Measurements from ENCODE around the gene SEMA3A.

The SEMA3A gene

DNA sequence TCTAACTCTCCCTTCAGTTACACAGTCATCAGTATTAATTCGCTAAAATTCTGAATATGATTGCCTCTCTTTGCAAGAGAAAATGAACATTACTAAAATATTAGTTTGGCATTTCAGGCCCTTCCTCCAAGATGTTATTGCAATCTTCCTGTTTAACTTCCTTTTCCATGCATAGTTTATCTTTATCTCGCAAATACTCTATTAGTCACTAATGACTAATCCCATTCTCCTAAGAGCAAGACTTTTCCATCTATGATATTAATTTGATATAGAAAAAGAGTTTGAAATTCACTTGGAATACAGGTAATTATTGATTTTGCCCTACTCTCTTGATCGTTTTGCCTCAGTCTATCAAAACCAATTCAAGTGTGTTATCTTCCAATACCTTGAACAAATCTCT lies 41.8 kb upstream of the SEMA3A start:
- Histone ChIP-seq H3K27me3 (ENCODE audit: insufficient read depth, poor library complexity, severe bottlenecking) (no peaks in the 10 kb centered on the region), H3K4me3 (replicated peaks; ENCODE audit: insufficient read depth, low read length) (no peak overlapping the region), H3K27ac (replicated peaks) (no peak overlapping the region)
- DNase-seq (ENCODE audit: low read depth in 1 of 2, low spot score in 1 of 2): no peak
- TF ChIP-seq SPI1 (IDR thresholded peaks at IDR 0.05; ENCODE audit: borderline replicate concordance, low read depth) (no peak), POLR2AphosphoS5 (IDR thresholded peaks at IDR 0.05; ENCODE audit: low read depth) (no peak), GABPA (IDR thresholded peaks at IDR 0.05; ENCODE audit: low read depth) (no peak)
- TF ChIP-seq, protein P1, sequence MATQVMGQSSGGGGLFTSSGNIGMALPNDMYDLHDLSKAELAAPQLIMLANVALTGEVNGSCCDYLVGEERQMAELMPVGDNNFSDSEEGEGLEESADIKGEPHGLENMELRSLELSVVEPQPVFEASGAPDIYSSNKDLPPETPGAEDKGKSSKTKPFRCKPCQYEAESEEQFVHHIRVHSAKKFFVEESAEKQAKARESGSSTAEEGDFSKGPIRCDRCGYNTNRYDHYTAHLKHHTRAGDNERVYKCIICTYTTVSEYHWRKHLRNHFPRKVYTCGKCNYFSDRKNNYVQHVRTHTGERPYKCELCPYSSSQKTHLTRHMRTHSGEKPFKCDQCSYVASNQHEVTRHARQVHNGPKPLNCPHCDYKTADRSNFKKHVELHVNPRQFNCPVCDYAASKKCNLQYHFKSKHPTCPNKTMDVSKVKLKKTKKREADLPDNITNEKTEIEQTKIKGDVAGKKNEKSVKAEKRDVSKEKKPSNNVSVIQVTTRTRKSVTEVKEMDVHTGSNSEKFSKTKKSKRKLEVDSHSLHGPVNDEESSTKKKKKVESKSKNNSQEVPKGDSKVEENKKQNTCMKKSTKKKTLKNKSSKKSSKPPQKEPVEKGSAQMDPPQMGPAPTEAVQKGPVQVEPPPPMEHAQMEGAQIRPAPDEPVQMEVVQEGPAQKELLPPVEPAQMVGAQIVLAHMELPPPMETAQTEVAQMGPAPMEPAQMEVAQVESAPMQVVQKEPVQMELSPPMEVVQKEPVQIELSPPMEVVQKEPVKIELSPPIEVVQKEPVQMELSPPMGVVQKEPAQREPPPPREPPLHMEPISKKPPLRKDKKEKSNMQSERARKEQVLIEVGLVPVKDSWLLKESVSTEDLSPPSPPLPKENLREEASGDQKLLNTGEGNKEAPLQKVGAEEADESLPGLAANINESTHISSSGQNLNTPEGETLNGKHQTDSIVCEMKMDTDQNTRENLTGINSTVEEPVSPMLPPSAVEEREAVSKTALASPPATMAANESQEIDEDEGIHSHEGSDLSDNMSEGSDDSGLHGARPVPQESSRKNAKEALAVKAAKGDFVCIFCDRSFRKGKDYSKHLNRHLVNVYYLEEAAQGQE (IDR thresholded peaks at IDR 0.05; ENCODE audit: insufficient replicate concordance, low read depth): no peak
- TF ChIP-seq, protein P2, sequence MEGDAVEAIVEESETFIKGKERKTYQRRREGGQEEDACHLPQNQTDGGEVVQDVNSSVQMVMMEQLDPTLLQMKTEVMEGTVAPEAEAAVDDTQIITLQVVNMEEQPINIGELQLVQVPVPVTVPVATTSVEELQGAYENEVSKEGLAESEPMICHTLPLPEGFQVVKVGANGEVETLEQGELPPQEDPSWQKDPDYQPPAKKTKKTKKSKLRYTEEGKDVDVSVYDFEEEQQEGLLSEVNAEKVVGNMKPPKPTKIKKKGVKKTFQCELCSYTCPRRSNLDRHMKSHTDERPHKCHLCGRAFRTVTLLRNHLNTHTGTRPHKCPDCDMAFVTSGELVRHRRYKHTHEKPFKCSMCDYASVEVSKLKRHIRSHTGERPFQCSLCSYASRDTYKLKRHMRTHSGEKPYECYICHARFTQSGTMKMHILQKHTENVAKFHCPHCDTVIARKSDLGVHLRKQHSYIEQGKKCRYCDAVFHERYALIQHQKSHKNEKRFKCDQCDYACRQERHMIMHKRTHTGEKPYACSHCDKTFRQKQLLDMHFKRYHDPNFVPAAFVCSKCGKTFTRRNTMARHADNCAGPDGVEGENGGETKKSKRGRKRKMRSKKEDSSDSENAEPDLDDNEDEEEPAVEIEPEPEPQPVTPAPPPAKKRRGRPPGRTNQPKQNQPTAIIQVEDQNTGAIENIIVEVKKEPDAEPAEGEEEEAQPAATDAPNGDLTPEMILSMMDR (IDR thresholded peaks at IDR 0.05; ENCODE audit: insufficient read depth, low read length): no peak

GRCh38 chr7:84232646-84233045 lies 38.1 kb upstream of the SEMA3A start:
- Histone ChIP-seq H3K4me3 (replicated peaks; ENCODE audit: insufficient read depth, low read length) (no peak overlapping the region), H3K27me3 (ENCODE audit: insufficient read depth, poor library complexity, severe bottlenecking) (no peaks in the 10 kb centered on the region), H3K27ac (replicated peaks) (no peak overlapping the region)
- TF ChIP-seq, protein P1 (IDR thresholded peaks at IDR 0.05; ENCODE audit: insufficient replicate concordance, low read depth): no peak
- TF ChIP-seq, protein P2 (IDR thresholded peaks at IDR 0.05; ENCODE audit: insufficient read depth, low read length): no peak
- TF ChIP-seq POLR2AphosphoS5 (IDR thresholded peaks at IDR 0.05; ENCODE audit: low read depth) (no peak), GABPA (IDR thresholded peaks at IDR 0.05; ENCODE audit: low read depth) (no peak), SPI1 (IDR thresholded peaks at IDR 0.05; ENCODE audit: borderline replicate concordance, low read depth) (no peak)
- DNase-seq (ENCODE audit: low read depth in 1 of 2, low spot score in 1 of 2): no peak

- Histone ChIP-seq H3K4me3 (replicated peaks; ENCODE audit: insufficient read depth, low read length) (no peak overlapping the region), H3K27me3 (ENCODE audit: insufficient read depth, poor library complexity, severe bottlenecking) (no peaks in the 10 kb centered on the region), H3K27ac (replicated peaks) (no peak overlapping the region)
- no peak for DNase-seq (ENCODE audit: low read depth in 1 of 2, low spot score in 1 of 2)
- TF ChIP-seq SPI1 (IDR thresholded peaks at IDR 0.05; ENCODE audit: borderline replicate concordance, low read depth) (no peak), GABPA (IDR thresholded peaks at IDR 0.05; ENCODE audit: low read depth) (no peak), POLR2AphosphoS5 (IDR thresholded peaks at IDR 0.05; ENCODE audit: low read depth) (no peak)
- TF ChIP-seq, protein P2 (IDR thresholded peaks at IDR 0.05; ENCODE audit: insufficient read depth, low read length): no peak
- TF ChIP-seq, protein P1 (IDR thresholded peaks at IDR 0.05; ENCODE audit: insufficient replicate concordance, low read depth): no peak
Measured at GRCh38 chr7:84231157-84231556, 36.6 kb upstream of the SEMA3A start.
